OCI-M2 (cell line): ENCODE results near the gene ZKSCAN4.

Experiments
- DNase-seq: peaks from one replicate; lab custom pipeline; 2025; ENCODE audit not compliant: unreplicated experiment; lab: John Stamatoyannopoulos, UW

Gene ZKSCAN4

DNA sequence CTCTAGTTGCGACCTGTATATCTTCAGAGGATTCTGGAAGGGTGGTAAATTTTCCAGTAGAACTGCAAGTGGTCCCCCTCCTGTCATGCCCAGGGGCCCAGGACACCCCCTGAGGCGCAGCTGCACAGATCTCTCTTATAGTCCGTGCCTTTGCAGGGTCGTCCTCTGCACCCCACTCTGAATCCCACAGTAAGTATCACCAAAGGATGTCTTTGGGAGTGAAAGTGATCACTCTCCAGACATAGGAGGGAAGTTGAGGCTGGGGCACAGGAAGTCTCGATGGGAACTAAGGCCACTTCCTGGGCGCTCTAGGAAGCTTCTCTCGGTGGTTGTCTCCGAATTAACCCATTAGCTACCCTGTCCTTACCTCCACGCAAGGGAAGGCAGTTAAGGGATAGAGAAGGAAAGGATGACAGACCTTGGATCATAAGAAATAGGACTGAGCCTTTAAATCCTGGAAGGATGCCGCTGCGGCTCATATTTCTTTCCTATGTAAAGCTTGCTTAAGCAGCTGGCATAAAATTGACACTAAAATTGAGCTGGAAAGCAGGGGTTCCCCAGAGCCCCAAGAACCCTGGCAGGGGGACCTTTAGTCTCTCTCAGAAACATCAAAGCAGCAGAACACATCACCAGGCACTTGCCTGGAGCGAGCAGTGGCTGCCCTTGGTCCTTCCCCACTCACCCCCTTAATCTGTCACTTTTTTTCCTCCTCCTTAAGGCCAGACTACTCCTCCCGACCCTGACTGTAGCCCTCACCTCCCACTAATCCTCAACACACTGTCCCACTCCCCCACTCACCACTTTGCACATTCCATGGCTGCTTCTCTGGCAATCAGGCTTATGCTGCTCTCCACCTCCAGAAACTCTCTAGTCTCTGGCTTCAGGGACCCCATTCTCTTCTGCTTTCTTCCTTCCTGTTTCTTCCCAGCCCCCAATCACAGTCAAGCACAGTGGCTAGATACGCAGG, at the start of gene ZKSCAN4:
Gene ZKSCAN4, minus strand, starts transcription at position 261 of the 967 bp plus-strand sequence. CDS start 289 bp downstream, outside the sequence.
- peak; percentile 96 for DNase-seq

DNA sequence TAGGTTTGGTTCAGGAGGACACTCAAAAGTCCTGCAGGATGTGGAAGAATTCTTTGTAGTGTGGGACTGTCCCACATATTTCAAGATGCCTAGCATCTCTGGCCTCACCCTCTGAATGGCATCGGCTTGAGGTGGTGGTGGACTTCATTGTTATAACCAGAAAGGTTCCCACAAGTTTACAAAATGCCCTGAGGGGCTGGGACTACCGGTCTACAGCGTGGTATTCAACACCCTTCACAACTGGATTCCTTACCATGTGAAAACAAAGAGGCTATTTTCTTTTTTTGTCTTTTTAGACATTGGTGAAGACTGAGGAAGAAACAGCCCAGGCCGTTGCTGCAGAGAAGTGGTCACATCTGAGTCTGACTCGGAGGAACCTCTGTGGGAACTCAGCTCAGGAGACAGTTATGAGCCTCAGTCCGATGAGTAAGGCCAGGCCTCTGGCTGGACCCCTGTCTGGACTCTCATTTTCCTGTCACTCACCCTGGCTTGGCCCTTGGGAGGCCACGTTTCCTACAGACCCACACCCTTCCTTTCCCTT, 44.5 kb upstream of the ZKSCAN4 start:
- DNase-seq: no peak

DNA sequence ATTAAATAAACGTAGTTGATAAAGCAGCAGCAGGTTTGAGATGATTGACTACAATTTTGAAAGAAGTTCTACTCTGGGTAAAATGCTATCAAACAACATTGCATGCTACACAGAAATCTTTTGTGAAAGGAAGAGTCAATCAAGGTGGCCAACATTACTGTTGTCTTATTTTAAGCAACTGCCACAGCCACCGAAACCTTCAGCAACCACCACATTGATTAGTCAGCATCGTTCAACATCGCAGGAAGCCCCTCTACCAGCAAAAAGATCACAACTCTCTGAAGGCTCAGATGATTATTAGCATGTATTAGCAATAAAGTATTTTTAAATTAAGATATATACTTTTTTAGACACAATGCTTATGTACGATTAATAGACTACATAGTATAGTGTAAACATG, 43.3 kb upstream of the ZKSCAN4 start:
- no peak for DNase-seq

DNA sequence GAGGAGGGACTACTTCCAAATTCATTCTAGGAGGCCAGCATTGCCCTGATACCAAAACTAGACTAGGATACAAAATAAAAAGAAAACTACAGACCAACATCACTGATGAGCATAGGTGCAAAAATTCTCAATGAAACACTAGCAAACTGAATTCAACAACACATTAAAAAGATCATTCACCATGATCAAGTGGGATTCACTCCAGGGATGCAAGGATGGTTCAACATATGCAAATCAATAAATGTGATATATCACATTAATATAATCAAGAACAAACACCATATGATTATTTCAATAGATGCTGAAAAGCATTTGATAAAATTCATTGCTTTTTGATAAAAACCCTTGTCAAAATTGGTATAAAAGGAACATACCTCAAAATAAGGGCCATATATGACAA, 39.5 kb upstream of the ZKSCAN4 start:
- no peak for DNase-seq

DNA sequence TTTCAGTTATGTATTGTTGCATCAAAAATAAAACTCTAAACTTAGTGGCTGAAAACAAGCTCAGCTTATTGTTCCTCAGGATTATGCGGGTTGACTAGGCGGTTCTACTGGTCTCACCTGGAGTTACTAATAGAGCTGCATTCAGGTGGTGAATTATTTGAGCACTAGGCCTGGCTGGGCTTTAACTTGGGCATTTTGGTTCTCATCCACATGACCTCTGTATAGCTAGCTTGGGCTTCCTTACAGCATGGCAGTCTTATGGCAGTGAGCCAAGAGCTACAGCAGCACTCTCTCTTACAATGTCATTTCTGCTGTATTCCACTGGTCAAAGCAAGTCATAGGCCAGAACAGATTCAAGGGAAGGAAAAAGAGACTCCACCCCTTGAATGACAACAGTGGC, 30.9 kb upstream of the ZKSCAN4 start:
- DNase-seq: no peak

DNA sequence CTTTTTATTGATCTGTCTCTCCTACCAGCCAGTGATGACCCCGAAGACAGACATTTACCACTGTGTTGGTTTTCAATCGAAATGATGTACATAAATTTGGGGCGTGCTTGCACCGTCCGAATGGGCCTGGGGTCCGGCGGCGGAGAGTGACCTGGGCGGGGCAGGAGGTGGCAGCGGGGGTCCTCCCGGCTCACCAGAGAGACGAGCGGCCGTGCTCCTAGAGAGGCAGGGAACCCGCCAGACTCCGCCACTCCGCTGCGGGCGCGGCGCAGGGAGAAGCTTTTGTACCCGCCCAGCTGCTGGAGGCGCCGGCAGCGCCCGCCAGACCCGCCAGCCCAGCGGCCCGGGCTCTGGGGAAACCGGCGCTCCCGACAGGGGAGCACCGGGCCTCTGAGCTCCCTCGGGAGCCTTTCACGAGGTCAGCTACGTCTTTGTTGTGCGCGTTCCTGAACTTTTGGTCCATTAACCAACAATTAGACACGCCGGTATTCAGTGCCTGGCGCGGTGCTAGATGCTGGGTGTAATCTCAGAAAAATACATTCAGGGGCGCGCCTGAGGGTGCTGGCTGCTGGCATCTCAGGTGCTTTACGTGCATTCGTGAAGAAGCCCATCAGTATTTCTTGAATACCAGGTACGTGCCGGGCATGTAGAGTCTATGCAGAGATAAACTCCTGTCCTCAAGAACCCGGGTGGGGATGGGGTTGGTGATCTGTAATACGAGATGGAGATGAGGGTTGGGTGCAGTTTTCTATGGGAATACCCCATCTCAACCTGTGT, 29.4 kb upstream of the ZKSCAN4 start, which contains the start of gene PGBD1:
Gene PGBD1, plus strand, starts transcription at position 285 of the 777 bp plus-strand sequence. CDS start 2,242 bp downstream, outside the sequence.
- DNase-seq: peak; percentile 69

DNA sequence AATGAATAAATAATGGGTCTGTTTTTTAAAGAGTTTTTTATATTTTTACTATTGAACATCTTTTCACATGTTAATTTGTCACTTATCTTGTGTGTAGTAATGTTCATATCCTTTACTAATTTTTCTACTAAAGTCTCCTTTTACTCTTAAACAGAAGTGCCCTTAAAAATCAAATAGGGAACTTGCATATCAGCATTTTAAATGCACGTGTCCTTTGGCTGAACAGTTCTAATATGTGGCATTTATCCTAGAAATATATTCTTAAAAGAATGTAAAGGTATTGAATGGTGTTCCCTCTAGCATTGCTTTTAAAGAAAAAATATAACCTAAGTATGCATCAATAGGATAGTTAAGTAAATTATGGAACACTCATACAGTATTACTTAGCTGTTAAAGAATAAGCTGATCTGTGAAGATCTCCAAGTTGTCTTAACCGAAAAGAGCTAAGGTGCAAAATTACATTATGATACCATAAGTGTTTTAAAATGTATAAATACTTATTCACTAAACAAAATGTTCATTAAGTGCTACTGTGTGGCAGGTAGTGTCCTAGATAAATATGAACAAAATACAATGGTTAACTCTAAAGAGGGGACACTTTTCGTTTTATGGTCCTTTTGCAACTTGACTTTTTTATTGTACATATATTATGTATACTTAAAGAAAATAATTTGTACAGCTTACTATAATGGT, 28.7 kb upstream of the ZKSCAN4 start:
- no peak for DNase-seq

DNA sequence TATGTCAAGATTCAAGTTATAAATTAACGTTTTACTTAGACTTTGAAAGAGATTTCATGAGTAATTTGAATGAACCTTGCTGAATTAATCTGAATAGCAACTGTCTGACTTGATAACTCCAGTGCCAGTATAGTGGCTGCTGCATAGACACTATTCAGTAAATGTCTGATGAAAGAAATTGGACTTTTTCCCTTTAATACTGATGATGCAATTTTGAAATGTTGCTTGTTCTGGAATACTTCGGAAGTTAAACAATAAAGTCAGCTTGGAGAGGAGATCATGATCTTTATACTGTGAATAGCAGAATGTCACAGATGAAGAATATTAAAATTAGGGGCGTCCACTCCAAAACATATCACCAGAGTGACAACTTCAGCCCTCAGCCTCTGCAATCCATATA, 25.7 kb upstream of the ZKSCAN4 start:
- no peak for DNase-seq

DNA sequence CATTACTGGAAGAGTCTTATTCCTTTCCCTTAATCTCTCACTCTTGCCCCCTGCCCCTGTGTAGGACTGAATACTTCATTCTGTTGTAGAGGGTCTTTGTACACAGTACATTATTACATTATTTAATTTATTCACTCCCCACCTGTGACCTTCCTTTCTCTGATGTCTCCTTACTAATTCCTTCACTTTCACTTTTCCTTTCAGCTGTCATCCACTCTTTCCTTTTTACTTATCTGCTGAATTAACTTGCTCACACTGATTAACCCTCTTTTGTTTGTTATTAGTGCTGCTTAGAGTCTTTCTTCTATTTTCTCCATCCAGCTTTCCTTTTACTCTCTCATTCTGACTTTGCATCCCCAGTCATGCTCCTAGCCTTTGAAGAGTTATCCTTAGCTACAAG, 22.8 kb upstream of the ZKSCAN4 start:
- no peak for DNase-seq

DNA sequence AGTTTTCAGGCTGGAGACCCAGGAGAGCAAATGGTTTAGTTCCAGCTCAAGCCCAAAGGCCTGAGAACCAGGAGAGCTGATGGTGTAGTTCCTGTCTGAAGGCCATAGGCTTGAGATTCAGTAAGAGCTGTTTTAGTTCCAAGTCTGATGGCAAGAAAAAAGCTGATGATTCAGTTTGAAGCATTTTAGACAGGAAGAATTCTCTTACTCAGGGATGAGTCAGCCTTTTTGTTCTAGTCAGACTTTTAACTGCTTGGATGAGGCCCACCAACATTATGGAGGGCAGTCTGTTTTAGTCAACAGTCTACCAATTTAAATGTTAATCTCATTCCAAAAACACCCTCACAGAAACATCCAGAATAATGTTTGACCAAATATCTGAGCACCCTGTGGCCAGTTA, 17.4 kb upstream of the ZKSCAN4 start:
- DNase-seq: no peak

DNA sequence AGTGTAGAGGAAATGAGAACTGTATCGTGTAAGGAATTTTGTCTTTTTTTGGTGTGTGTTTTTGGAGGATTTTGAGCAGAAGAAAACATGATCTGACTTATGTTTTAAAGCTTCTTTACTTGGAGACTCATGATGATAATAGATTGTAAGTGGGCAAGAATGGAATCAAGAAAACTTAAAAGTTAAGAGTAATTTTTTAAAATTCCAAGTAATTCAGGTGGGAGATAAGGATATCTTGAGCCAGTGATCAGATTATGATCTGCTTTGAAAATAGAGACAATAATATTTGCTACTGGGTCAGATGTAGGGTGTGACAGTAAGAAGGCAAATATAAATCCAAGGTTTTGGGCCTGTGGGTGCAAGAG, 15.6 kb upstream of the ZKSCAN4 start:
- DNase-seq: no peak

DNA sequence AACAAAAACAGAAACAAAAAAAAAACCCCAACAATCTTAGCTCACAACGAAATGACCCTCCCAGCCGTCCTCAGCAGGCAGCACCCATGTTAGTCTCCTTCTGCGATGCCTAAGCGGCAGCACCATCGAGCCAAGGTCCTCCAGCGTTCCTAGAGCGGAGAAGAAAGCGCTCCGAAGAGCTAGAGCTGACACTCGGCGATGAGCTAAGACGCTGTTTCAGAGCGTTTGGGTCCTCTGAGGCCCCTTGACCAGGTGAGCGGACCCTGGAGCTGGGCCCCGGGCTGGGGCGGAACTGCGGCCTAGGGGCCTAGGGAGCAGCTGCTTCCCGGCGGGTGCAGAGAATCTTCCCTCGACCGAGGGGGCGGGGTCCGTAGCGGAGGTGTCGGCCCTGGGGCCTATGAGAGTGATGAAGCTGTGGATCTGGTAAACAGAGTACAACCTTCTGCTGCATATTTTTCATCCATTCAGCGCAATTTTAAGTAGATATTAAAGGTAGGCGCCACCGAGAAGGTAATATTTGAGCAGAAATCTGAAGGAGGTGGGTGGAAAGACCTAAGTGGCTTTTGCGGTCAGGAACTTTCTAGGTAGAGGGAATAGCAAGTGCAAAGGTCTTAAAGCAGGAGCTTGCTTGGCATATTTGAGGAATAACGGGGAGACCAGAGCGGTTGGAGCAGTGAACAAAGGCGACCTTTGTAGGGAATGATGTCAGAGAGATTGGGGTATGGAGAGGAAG, 15.1 kb upstream of the ZKSCAN4 start, which contains the start of gene ZSCAN26:
Gene ZSCAN26, plus strand, starts transcription at position 182 of the 733 bp plus-strand sequence. CDS start 4,777 bp downstream, outside the sequence.
- DNase-seq: peak; percentile 92

DNA sequence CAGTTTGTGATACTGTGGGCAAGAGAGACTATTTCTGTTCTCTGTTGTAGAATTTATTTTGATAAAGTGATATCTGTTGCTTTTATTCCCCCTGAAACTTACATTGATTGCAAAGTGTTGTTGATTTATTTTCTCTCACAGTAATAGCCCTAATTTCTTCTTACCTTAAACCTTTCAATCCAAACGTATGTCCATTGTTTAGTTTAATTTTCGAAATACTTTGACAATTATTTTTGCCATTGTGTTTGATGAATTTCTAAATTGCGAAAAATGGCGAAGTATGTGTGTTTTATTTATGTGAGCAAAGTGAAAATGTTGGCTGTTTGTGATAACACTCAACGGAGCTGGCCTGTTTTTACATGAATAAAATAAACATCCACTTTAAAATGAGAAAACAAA, 14.5 kb upstream of the ZKSCAN4 start:
- DNase-seq: no peak

DNA sequence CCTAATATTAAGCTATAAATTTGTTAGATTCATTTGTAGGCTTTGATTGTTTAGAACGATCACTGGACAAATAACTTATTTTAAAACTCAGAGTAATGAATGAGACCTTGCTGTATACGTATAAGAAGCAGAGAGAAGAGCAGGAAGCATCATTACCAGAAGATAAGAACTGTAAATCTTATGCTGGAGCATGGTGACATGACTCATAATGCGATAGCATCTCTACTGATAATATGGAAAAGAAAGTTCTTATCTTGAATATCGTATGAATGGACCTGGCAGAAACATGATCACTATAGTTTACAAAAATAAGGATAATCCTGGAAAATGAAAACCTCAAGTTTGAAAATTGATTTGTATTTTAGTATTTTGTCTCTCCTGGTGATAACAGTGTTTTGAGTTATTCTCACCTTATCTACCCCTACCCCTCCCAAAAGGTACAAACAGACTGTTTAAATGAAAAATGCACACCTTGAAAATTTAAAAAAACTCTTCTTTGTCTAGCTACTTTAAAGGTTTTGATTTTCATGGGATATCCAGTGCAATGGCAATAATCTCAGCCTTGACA, 12.8 kb upstream of the ZKSCAN4 start:
- no peak for DNase-seq

DNA sequence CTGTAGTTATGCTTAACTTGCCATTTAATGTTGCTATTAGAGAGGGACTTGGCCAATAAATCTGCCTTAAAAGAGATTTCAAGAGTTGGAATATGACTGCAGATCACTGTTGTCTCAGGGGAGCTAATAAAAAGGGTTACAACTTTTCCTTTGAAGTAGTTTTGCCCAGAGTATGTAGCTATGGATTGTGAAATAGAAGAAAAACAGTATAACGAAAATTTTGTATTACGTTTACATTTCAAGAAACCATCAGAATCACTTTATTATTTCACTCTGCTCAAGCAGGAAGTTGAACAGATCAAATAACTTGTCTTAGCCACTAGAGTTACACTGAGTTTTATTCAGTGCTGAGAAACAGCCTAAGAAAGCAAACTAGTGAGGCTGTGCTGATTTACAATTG, 11.9 kb upstream of the ZKSCAN4 start:
- no peak for DNase-seq

DNA sequence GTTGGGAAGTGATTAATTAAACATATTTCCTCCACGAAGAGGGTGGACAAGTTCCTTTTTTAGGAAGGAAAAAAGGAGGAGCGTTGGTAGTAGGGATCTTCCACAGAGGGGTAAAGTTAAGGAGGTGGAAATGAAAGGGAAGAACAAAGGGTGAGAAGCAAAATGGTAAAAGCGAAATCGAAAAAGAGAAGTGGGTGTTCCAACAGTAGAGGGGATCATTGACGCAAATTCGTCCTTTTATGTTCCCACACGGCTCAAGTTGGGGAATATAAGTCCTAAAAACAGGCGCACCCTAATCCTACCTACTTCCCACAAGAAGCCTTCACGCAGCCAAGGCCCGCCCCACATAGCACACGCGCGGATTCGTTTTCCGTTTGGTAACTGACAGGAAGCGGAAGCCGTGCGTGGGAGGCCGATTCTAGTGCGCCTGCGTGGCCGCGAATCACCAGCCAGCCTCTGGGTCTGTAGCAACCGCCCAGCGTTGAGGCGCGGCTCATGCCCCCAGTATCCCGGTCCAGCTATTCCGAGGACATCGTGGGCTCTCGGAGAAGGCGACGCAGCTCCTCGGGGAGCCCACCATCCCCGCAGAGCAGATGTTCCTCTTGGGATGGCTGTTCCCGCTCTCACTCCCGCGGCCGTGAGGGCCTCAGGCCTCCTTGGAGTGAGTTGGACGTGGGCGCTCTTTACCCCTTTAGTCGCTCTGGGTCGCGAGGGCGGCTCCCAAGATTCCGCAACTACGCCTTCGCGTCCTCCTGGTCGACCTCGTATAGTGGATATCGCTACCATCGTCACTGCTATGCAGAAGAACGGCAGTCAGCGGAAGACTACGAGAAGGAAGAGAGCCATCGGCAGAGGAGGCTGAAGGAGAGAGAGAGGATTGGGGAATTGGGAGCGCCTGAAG, 7.1 kb upstream of the ZKSCAN4 start, which contains the start of gene NKAPL:
Gene NKAPL, plus strand, starts transcription at position 421 of the 901 bp plus-strand sequence. Its CDS starts 75 bp downstream, at position 496.
- DNase-seq: no peak

DNA sequence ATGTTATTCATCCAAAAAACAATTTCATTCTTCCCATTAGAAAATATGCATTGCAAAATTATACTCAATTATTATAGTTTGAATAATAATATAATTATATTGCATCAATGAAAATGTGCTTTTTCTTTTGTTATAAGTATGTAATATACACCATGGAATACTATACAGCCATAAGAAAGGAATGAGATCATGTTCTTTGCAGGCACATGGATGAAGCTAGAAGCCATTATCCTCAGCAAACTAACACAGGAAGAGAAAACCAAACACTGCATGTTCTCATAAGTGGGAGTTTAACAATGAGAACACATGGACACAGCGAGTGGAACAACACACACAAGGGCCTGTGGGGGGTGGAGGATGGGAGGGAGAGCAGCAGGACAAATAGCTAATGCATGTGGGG, 5.0 kb upstream of the ZKSCAN4 start:
- DNase-seq: no peak

DNA sequence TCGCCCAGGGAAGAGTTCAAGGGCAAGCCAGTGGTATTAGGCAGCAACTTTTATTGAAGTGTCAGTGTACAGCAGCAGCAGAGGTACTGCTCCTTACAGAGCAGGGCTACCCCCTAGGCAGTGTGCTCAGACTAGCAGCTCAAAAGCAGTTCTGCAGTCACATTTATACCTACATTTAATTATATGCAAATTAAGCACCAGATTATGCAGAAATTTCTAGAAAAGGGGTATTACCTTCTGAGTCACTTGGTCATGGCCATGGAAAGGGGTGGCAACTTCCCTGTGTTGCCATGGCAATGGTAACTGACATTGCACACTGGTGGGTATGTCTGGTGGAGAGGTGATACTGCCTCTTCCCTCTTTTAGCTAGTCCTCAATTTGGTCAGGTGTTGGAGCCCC, 2.1 kb upstream of the ZKSCAN4 start:
- no peak for DNase-seq

DNA sequence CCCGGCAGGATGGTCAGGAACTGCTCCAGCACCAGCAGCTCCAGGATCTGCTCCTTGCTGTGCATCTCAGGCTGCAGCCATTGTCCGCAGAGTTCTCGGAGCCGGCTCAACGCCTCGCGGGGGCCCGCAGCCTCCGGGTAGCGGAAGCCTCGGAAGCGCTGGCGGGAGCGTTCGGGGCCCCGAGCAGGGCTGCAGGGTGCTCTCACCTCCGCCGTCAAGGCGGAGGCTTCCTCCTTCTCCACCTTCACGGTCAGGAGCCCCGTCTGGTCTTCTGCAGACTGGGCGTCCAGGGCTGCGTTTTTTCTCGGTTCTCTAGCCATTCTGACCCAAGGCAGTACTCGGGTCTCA, 434 bp downstream of the ZKSCAN4 start:
- no peak for DNase-seq
